Panc1 (cell line): ENCODE results near the gene MC1R. TPM values are rescaled to one million over a fixed set of nuclear protein-coding genes. Genes with fewer than 3 reads are reported as not detected.

Experiments used
- ATAC-seq: fragments of 200-7000 bp; cut with Tn5 transposase; 2 replicates; pipeline ENCODE4 v1.9.1; 2020; ENCODE audit warnings: mild to moderate bottlenecking, moderate library complexity
- BruUV-seq: library from RNA; stranded (reverse); fragments of 400-500 nt; replicated peaks from 2 replicates; lab custom pipeline; 2021; lab: Mats Ljungman, UMichigan
- CTCF ChIA-PET: fragments of 300-600 bp; sonication (Branson Sonifier 250); formaldehyde crosslinking; loops from one replicate; lab custom pipeline; 2022; ENCODE audit warnings: antibody characterized with exemption; lab: Charles Lee
- POLR2A ChIA-PET: fragments of 300-600 bp; sonication (Branson Sonifier 250); formaldehyde crosslinking; loops from one replicate; lab custom pipeline; 2022; ENCODE audit warnings: antibody characterized with exemption; lab: Charles Lee
- DNase-seq: peaks from one replicate; pipeline ENCODE4 v3.0.0-alpha.2; 2010; ENCODE audit warnings: low read depth, low spot score
- H3K27ac ChIP-seq: 2 replicates; pipeline ENCODE4 v1.5.1; 2011; ENCODE audit warnings: mild to moderate bottlenecking, low read length, inconsistent platforms
- H3K27me3 ChIP-seq: fragments of 200-500 bp; sonication (Bioruptor generic); 2 replicates; pipeline ENCODE4 v1.6.0; 2014; ENCODE audit warnings: low read length, inconsistent platforms; ENCODE audit not compliant: control insufficient read depth, insufficient read depth
- H3K36me3 ChIP-seq: fragments of 200-500 bp; sonication (Bioruptor generic); 2 replicates; pipeline ENCODE4 v1.5.1; 2014; ENCODE audit warnings: inconsistent platforms, mild to moderate bottlenecking, low read length, moderate library complexity; ENCODE audit not compliant: control insufficient read depth, insufficient read depth
- H3K4me1 ChIP-seq: 2 replicates; pipeline ENCODE4 v1.5.1; 2011; ENCODE audit warnings: inconsistent platforms, mild to moderate bottlenecking, low read length, moderate library complexity; ENCODE audit not compliant: control insufficient read depth, insufficient read depth
- H3K4me3 ChIP-seq, 2 experiments: 2 replicates each; pipeline ENCODE4 v1.5.1; 2011 to 2012; ENCODE audit warnings: low read depth in 2 of 2, low read length in 2 of 2, mild to moderate bottlenecking in 2 of 2, inconsistent platforms in 1 of 2, moderate library complexity in 1 of 2
- H3K9me3 ChIP-seq: fragments of 200-500 bp; sonication (Bioruptor generic); 2 replicates; pipeline ENCODE4 v1.5.1; 2014; ENCODE audit warnings: low read depth, mild to moderate bottlenecking, inconsistent platforms, low read length, moderate library complexity; ENCODE audit not compliant: control insufficient read depth, insufficient read depth
- CTCF ChIP-seq: fragments of 450-650 bp; IDR thresholded peaks from 2 replicates; pipeline ENCODE4 v1.5.1; 2017; ENCODE audit warnings: mild to moderate bottlenecking
- POLR2AphosphoS5 ChIP-seq: IDR thresholded peaks from 2 replicates; pipeline ENCODE4 v1.6.1; 2012; ENCODE audit warnings: mild to moderate bottlenecking, low read depth, low read length, moderate library complexity
- REST ChIP-seq, 2 experiments: IDR thresholded peaks; 2 replicates each; pipeline ENCODE4 v1.6.1; 2011 to 2012; ENCODE audit warnings: low read depth in 2 of 2, control low read depth in 1 of 2, low read length in 1 of 2, mild to moderate bottlenecking in 1 of 2, moderate library complexity in 1 of 2; ENCODE audit not compliant: insufficient read depth in 1 of 2
- SIN3A ChIP-seq: IDR thresholded peaks from 2 replicates; pipeline ENCODE4 v1.6.1; 2012; ENCODE audit warnings: low read depth, mild to moderate bottlenecking, low read length, moderate library complexity, borderline replicate concordance; ENCODE audit not compliant: insufficient read depth
- TCF7L2 ChIP-seq: IDR thresholded peaks from 2 replicates; pipeline ENCODE4 v1.6.1; 2011; ENCODE audit warnings: mild to moderate bottlenecking, low read depth, low read length, inconsistent platforms
- in situ Hi-C: cut with HindIII; loops from 2 replicates; pipeline ENCODE4 v1.10.0; 2016; ENCODE audit warnings: low sequenced_read_pairs, low pct_unique_long_range_greater_than_20kb
- intact Hi-C: fragments of 100-400 bp; cut with micrococcal nuclease; formaldehyde crosslinking; loops from one replicate; pipeline ENCODE4 v1.10.0; 2022; ENCODE audit not compliant: unreplicated experiment
- total RNA-seq: library from RNA; stranded (reverse); gene quantifications from one replicate; pipeline ENCODE4 v1.2.1, GENCODE V29; 2021; ENCODE audit not compliant: unreplicated experiment

MC1R gene
- total RNA-seq, 1 experiment from 2014 or later, result 8.7 TPM

GRCh38 chr16:89897204-89897603, 21.5 kb upstream of the MC1R start:
- Histone ChIP-seq H3K36me3 (no peaks in the 10 kb centered on the region; the same call in 1 of the 2 replicates), H3K4me1 (no peaks in the 10 kb centered on the region), H3K4me3 (no peak overlapping the region), H3K27ac (no peak overlapping the region), H3K9me3 (no peaks in the 10 kb centered on the region), H3K27me3 (no peaks in the 10 kb centered on the region)
- in situ Hi-C loops, result no loop called here
- TF ChIP-seq CTCF (no peak), TCF7L2 (no peak), REST (IDR thresholded peaks at IDR 0.05; ENCODE audit: insufficient read depth in 1 of 2, low read depth in 2 of 2, low read length in 1 of 2) (no peak), SIN3A (no peak), POLR2AphosphoS5 (no peak)
- no peak for ATAC-seq
- intact Hi-C loops, result no loop called here
- POLR2A ChIA-PET, result no interaction called here
- DNase-seq, result no peak
- BruUV-seq, result no TSS peak
- CTCF ChIA-PET, result no interaction called here

GRCh38 chr16:89898201-89898967, 20.3 kb upstream of the MC1R start:
- CTCF ChIA-PET, result no interaction called here

More at GRCh38 chr16:89898201-89898967, 20.3 kb upstream of the MC1R start:
- intact Hi-C loops, result no loop called here
- POLR2A ChIA-PET, result no interaction called here
- TF ChIP-seq TCF7L2, result no peak
- TF ChIP-seq POLR2AphosphoS5, result no peak
- no peak for TF ChIP-seq CTCF
- TF ChIP-seq REST (IDR thresholded peaks at IDR 0.05; ENCODE audit: insufficient read depth in 1 of 2, low read depth in 2 of 2, low read length in 1 of 2), result no peak
- TF ChIP-seq SIN3A, result no peak
- in situ Hi-C loops, result no loop called here
- Histone ChIP-seq H3K9me3 (no peaks in the 10 kb centered on the region), H3K4me1 (no peaks in the 10 kb centered on the region), H3K4me3 (no peak overlapping the region), H3K36me3 (no peaks in the 10 kb centered on the region; the same call in 1 of the 2 replicates), H3K27me3 (no peaks in the 10 kb centered on the region), H3K27ac (no peak overlapping the region)
- ATAC-seq, result no peak
- DNase-seq, result no peak
- no TSS peak for BruUV-seq
